LNCaP clone FGC (cell line): ENCODE results near the gene WBP1.

Source experiments
- DNase-seq: peaks from one replicate; pipeline ENCODE4 v3.0.0-alpha.2; 2011; ENCODE audit warnings: low read depth
- H3K4me3 ChIP-seq: 2 replicates; pipeline ENCODE4 v1.5.1; 2011; ENCODE audit warnings: mild to moderate bottlenecking, low read depth, low read length, control low read depth
- TF ChIP-seq, protein P1 (sequence below): IDR thresholded peaks from 2 replicates; pipeline ENCODE4 v1.5.1; 2012; ENCODE audit warnings: mild to moderate bottlenecking; ENCODE audit not compliant: control insufficient read depth, insufficient read depth; ENCODE audit errors: extremely low read depth

WBP1 gene

DNA sequence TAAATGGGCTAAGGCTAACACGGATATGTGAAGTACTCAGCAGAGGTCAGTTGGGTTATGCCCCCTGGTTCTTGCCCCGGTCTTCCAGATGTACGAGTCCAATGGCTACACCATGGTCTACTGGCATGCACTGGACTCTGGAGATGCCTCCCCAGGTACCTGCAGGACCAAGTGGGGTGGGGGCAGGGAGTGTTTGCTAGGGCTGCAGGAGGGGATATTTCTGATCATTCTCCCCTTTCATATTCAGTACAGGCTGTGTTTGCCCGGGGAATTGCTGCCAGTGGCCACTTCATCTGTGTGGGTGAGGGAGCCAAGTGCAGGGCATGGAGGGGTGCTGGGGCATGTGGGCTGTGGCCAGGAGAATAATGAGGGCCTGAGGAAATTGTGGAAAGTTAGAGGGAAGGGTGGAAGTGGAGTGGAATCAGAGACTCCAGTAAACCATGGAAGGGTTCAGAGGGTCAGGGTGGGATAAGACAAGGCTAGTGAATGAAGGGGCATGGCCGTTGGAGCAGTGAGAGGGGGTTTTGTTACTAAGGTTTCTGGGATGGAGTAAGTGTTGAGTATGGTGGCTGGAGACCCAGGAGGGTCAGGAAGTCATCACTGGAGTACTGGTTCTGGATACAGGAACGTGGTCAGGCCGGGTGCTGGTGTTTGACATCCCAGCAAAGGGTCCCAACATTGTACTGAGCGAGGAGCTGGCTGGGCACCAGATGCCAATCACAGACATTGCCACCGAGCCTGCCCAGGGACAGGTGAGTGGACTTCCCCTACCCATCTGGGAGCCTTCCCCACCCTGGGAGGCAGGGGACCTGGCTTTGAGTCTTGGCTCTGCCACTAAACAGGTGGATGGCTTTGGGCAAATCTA lies 34.8 kb upstream of the WBP1 start:
- no peak for DNase-seq
- TF ChIP-seq, protein P1, sequence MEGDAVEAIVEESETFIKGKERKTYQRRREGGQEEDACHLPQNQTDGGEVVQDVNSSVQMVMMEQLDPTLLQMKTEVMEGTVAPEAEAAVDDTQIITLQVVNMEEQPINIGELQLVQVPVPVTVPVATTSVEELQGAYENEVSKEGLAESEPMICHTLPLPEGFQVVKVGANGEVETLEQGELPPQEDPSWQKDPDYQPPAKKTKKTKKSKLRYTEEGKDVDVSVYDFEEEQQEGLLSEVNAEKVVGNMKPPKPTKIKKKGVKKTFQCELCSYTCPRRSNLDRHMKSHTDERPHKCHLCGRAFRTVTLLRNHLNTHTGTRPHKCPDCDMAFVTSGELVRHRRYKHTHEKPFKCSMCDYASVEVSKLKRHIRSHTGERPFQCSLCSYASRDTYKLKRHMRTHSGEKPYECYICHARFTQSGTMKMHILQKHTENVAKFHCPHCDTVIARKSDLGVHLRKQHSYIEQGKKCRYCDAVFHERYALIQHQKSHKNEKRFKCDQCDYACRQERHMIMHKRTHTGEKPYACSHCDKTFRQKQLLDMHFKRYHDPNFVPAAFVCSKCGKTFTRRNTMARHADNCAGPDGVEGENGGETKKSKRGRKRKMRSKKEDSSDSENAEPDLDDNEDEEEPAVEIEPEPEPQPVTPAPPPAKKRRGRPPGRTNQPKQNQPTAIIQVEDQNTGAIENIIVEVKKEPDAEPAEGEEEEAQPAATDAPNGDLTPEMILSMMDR, result no peak

DNA sequence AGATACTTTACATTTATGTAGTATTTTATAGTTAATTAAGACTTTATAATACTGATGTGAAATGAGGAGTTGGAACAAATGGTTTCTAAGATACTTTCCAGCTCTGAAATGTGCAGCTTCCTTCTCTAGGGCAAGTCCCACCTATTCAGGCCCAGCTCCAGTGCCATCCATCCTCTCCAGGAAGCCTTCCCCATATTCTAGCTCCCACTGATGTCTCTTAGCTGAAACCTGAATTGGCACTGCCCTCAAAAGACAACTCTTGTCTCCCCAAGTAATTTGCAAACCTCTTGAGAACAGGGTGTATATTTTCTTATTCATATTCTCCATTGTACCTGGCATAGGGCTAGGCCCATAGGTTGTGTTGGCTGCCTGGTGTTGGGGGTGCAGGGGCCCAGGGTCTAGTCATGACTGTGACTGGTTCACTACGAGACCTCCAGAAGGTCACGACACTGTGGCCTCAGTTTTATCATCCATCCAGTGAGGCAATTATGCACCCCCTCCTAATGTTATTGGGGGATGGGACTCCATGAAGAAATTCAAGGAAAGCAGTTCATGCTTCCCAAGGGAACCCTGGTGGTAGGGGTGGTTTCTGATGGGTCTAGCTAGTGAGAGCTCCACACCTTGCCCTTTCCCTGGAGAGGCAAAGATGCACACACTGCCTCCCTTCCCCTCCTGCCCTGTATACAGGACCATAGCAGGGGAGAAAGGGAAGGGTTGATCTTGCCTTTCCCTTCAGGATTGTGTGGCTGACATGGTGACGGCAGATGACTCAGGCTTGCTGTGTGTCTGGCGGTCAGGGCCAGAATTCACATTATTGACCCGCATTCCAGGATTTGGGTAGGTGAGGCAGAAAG lies 33.9 kb upstream of the WBP1 start:
- DNase-seq, result no peak
- no peak overlapping the region for H3K4me3 ChIP-seq
- TF ChIP-seq, protein P1, result no peak

More for the DNA sequence above, 34.8 kb upstream of the WBP1 start:
- H3K4me3 ChIP-seq, result no peak overlapping the region

DNA sequence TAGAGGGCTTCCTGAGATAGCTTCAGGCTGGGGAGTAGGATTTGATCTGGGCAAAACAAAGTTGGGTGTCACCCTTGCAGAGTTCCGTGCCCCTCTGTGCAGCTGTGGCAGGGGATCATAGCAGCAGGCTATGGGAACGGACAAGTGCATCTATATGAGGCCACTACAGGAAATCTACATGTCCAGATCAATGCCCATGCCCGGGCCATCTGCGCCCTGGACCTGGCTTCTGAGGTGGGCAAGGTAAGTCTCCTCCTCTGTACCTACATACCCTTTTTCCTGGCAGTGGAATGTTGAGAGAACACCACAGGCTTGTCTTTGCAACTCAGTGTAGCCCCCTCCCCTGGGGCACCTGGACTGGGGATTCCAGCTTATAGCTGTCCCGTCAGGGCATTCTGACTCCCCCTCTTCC lies 33.2 kb upstream of the WBP1 start:
- TF ChIP-seq, protein P1, result no peak
- no peak overlapping the region for H3K4me3 ChIP-seq
- no peak for DNase-seq

GRCh38 chr2:74425523-74425922 lies 32.7 kb upstream of the WBP1 start:
- no peak overlapping the region for H3K4me3 ChIP-seq
- TF ChIP-seq, protein P1, result no peak
- DNase-seq, result no peak

- no peak overlapping the region for H3K4me3 ChIP-seq
- TF ChIP-seq, protein P1, result no peak
- DNase-seq, result no peak
Measured at GRCh38 chr2:74426181-74426758, 32.0 kb upstream of the WBP1 start.

GRCh38 chr2:74427551-74427950 lies 30.7 kb upstream of the WBP1 start:
- TF ChIP-seq, protein P1, result no peak
- H3K4me3 ChIP-seq, result no peak overlapping the region
- no peak for DNase-seq
